HG03439 (cell line): ENCODE data around the gene OLR1.

Experiments
- ATAC-seq: cut with Tn5 transposase; IDR thresholded peaks from one replicate; pipeline ENCODE4 v1.9.1; 2021; ENCODE audit warnings: mild to moderate bottlenecking, moderate library complexity; ENCODE audit not compliant: unreplicated experiment

Gene OLR1

GRCh38 chr12:10154145-10154496 lies 17.8 kb downstream of the OLR1 start:
- no peak for ATAC-seq

- peak; percentile 72 for ATAC-seq
Measured at GRCh38 chr12:10153271-10154144, 18.4 kb downstream of the OLR1 start.

- ATAC-seq = no peak
Measured at GRCh38 chr12:10151621-10152020, 20.3 kb downstream of the OLR1 start.

- peak; percentile 77 for ATAC-seq
Measured at GRCh38 chr12:10147714-10148403, 24.1 kb downstream of the OLR1 start.

GRCh38 chr12:10142976-10143589 lies 28.8 kb downstream of the OLR1 start:
- no peak for ATAC-seq

- ATAC-seq = no peak
Measured at GRCh38 chr12:10140001-10140400, 31.9 kb downstream of the OLR1 start.

- no peak for ATAC-seq
Measured at GRCh38 chr12:10136637-10137205, 35.2 kb downstream of the OLR1 start.

- no peak for ATAC-seq
Measured at GRCh38 chr12:10135126-10135525, 36.8 kb downstream of the OLR1 start.

GRCh38 chr12:10132850-10133370 lies 39.0 kb downstream of the OLR1 start:
- no peak for ATAC-seq

- no peak for ATAC-seq
Measured at GRCh38 chr12:10131111-10131690, 40.7 kb downstream of the OLR1 start.

- ATAC-seq = peak; percentile 83
Measured at GRCh38 chr12:10130042-10130441, 41.9 kb downstream of the OLR1 start, which contains the start of gene CLEC7A. Gene CLEC7A, minus strand, starts transcription at chr12:10130199. Its CDS starts 117 bp downstream, at chr12:10130082.

GRCh38 chr12:10128687-10129086 lies 43.2 kb downstream of the OLR1 start:
- ATAC-seq = no peak

- no peak for ATAC-seq
Measured at GRCh38 chr12:10126413-10126812, 45.5 kb downstream of the OLR1 start.

- no peak for ATAC-seq
Measured at GRCh38 chr12:10122689-10123088, 49.2 kb downstream of the OLR1 start.

GRCh38 chr12:10121278-10121677 lies 50.7 kb downstream of the OLR1 start:
- ATAC-seq = no peak

GRCh38 chr12:10119066-10119465 lies 52.9 kb downstream of the OLR1 start:
- no peak for ATAC-seq

- no peak for ATAC-seq
Measured at GRCh38 chr12:10115890-10116289, 56.0 kb downstream of the OLR1 start.

GRCh38 chr12:10115311-10115710 lies 56.6 kb downstream of the OLR1 start:
- no peak for ATAC-seq

- no peak for ATAC-seq
Measured at GRCh38 chr12:10113920-10114319, 58.0 kb downstream of the OLR1 start.

- ATAC-seq = no peak
Measured at GRCh38 chr12:10113075-10113474, 58.9 kb downstream of the OLR1 start.

- ATAC-seq = no peak
Measured at GRCh38 chr12:10111451-10111850, 60.5 kb downstream of the OLR1 start.
